ENCODE measurements around the gene PIP. TPM values are rescaled to one million over a fixed set of nuclear protein-coding genes. Genes with fewer than 3 reads are reported as not detected.

The PIP gene
- total RNA-seq, 1 donor from 2014 or later, result not detected

- H3K4me1 Mint-ChIP-seq (ENCODE audit: unreplicated experiment), result peaks cover 14% of the 10 kb centered on the region
- H3K27me3 Mint-ChIP-seq (ENCODE audit: unreplicated experiment), result peaks cover 8% of the 10 kb centered on the region
Measured at GRCh38 chr7:143129051-143129450, 2.8 kb upstream of the PIP start.

GRCh38 chr7:143129477-143129876 lies 2.4 kb upstream of the PIP start:
- Mint-ChIP-seq H3K9me3 (ENCODE audit: unreplicated experiment) (peaks cover 6% of the 10 kb centered on the region), H3K36me3 (ENCODE audit: unreplicated experiment) (no peaks in the 10 kb centered on the region), H3K4me1 (ENCODE audit: unreplicated experiment) (peaks cover 14% of the 10 kb centered on the region), H3K27ac (ENCODE audit: unreplicated experiment) (no peak overlapping the region), H3K4me3 (ENCODE audit: unreplicated experiment) (no peak overlapping the region), H3K27me3 (ENCODE audit: unreplicated experiment) (peaks cover 9% of the 10 kb centered on the region)
- TF ChIP-seq CTCF (IDR thresholded peaks at IDR 0.05), result no peak
- DNase-seq (ENCODE audit: extremely low spot score, unreplicated experiment), result no peak

More at GRCh38 chr7:143129051-143129450, 2.8 kb upstream of the PIP start:
- no peak for TF ChIP-seq CTCF (IDR thresholded peaks at IDR 0.05)
- Mint-ChIP-seq H3K4me3 (ENCODE audit: unreplicated experiment) (no peak overlapping the region), H3K27ac (ENCODE audit: unreplicated experiment) (no peak overlapping the region), H3K36me3 (ENCODE audit: unreplicated experiment) (no peaks in the 10 kb centered on the region), H3K9me3 (ENCODE audit: unreplicated experiment) (peaks cover 6% of the 10 kb centered on the region)
- DNase-seq (ENCODE audit: extremely low spot score, unreplicated experiment), result no peak

- H3K27me3 Mint-ChIP-seq (ENCODE audit: unreplicated experiment), result peaks cover 20% of the 10 kb centered on the region
- no peak for TF ChIP-seq CTCF (IDR thresholded peaks at IDR 0.05)
- H3K36me3 Mint-ChIP-seq (ENCODE audit: unreplicated experiment), result no peaks in the 10 kb centered on the region
- peaks cover 2% of the 10 kb centered on the region for H3K9me3 Mint-ChIP-seq (ENCODE audit: unreplicated experiment)
- H3K4me3 Mint-ChIP-seq (ENCODE audit: unreplicated experiment), result no peak overlapping the region
- no peak overlapping the region for H3K27ac Mint-ChIP-seq (ENCODE audit: unreplicated experiment)
- no peak for DNase-seq (ENCODE audit: extremely low spot score, unreplicated experiment)
- peaks cover 14% of the 10 kb centered on the region for H3K4me1 Mint-ChIP-seq (ENCODE audit: unreplicated experiment)
Measured at GRCh38 chr7:143130541-143130940, 1.3 kb upstream of the PIP start.

- H3K9me3 Mint-ChIP-seq (ENCODE audit: unreplicated experiment), result peaks cover 20% of the 10 kb centered on the region
- peaks cover 4% of the 10 kb centered on the region for H3K27me3 Mint-ChIP-seq (ENCODE audit: unreplicated experiment)
- no peak overlapping the region for H3K27ac Mint-ChIP-seq (ENCODE audit: unreplicated experiment)
- DNase-seq (ENCODE audit: extremely low spot score, unreplicated experiment), result no peak
- no peaks in the 10 kb centered on the region for H3K36me3 Mint-ChIP-seq (ENCODE audit: unreplicated experiment)
- no peak for TF ChIP-seq CTCF (IDR thresholded peaks at IDR 0.05)
- peaks cover 1% of the 10 kb centered on the region for H3K4me1 Mint-ChIP-seq (ENCODE audit: unreplicated experiment)
- no peak overlapping the region for H3K4me3 Mint-ChIP-seq (ENCODE audit: unreplicated experiment)
Measured at GRCh38 chr7:143147070-143147469, 15.2 kb downstream of the PIP start.

GRCh38 chr7:143148050-143148449 lies 16.2 kb downstream of the PIP start:
- Mint-ChIP-seq H3K4me1 (ENCODE audit: unreplicated experiment) (peaks cover 1% of the 10 kb centered on the region), H3K9me3 (ENCODE audit: unreplicated experiment) (peaks cover 20% of the 10 kb centered on the region), H3K36me3 (ENCODE audit: unreplicated experiment) (no peaks in the 10 kb centered on the region), H3K27ac (ENCODE audit: unreplicated experiment) (no peak overlapping the region), H3K27me3 (ENCODE audit: unreplicated experiment) (peaks cover 4% of the 10 kb centered on the region), H3K4me3 (ENCODE audit: unreplicated experiment) (no peak overlapping the region)
- no peak for TF ChIP-seq CTCF (IDR thresholded peaks at IDR 0.05)
- DNase-seq (ENCODE audit: extremely low spot score, unreplicated experiment), result no peak
